ENCODE results near the gene OOSP4A.

Gene OOSP4A

GRCh38 chr11:59954219-59954847, 9.5 kb upstream of the OOSP4A start:
- no peak for DNase-seq (ENCODE audit: low read depth, low spot score)
- no peak overlapping the region for H3K4me3 ChIP-seq (ENCODE audit: low read depth, low read length)
- ChIA-PET POLR2A (no interaction called here), CTCF (no interaction called here)
- no peak for TF ChIP-seq CTCF (IDR thresholded peaks at IDR 0.05; ENCODE audit: insufficient read depth, low read length, missing control alignments)

- no peak for TF ChIP-seq CTCF (IDR thresholded peaks at IDR 0.05; ENCODE audit: insufficient read depth, low read length, missing control alignments)
- no peak for DNase-seq (ENCODE audit: low read depth, low spot score)
- CTCF ChIA-PET = no interaction called here
- H3K4me3 ChIP-seq (ENCODE audit: low read depth, low read length) = no peak overlapping the region
- POLR2A ChIA-PET = no interaction called here
Observed at GRCh38 chr11:59957094-59957493, 6.7 kb upstream of the OOSP4A start.

- TF ChIP-seq CTCF (IDR thresholded peaks at IDR 0.05; ENCODE audit: insufficient read depth, low read length, missing control alignments) = no peak
- DNase-seq (ENCODE audit: low read depth, low spot score) = no peak
- CTCF ChIA-PET = no interaction called here
- H3K4me3 ChIP-seq (ENCODE audit: low read depth, low read length) = no peak overlapping the region
- POLR2A ChIA-PET = interaction anchor here (0.7 kb wide), 1 partner anchor 28 kb away, joined by 3 read pairs; no protein-coding TSS in a partner anchor
Observed at GRCh38 chr11:59960502-59961381, 3.1 kb upstream of the OOSP4A start.

GRCh38 chr11:59962107-59962482, 1.7 kb upstream of the OOSP4A start:
- no peak overlapping the region for H3K4me3 ChIP-seq (ENCODE audit: low read depth, low read length)
- CTCF ChIA-PET = no interaction called here
- TF ChIP-seq CTCF (IDR thresholded peaks at IDR 0.05; ENCODE audit: insufficient read depth, low read length, missing control alignments) = no peak
- POLR2A ChIA-PET = no interaction called here
- DNase-seq (ENCODE audit: low read depth, low spot score) = no peak

- no peak for TF ChIP-seq CTCF (IDR thresholded peaks at IDR 0.05; ENCODE audit: insufficient read depth, low read length, missing control alignments)
- DNase-seq (ENCODE audit: low read depth, low spot score) = no peak
- ChIA-PET CTCF (no interaction called here), POLR2A (no interaction called here)
- no peak overlapping the region for H3K4me3 ChIP-seq (ENCODE audit: low read depth, low read length)
Observed at GRCh38 chr11:59965424-59965823, 1.6 kb downstream of the OOSP4A start.

GRCh38 chr11:59966201-59966600, 2.4 kb downstream of the OOSP4A start:
- ChIA-PET POLR2A (no interaction called here), CTCF (no interaction called here)
- TF ChIP-seq CTCF (IDR thresholded peaks at IDR 0.05; ENCODE audit: insufficient read depth, low read length, missing control alignments) = no peak
- H3K4me3 ChIP-seq (ENCODE audit: low read depth, low read length) = no peak overlapping the region
- no peak for DNase-seq (ENCODE audit: low read depth, low spot score)
